NCI-H82 (cell line): ENCODE results near the gene DEUP1.

Experiments used
- DNase-seq: peaks from one replicate; lab custom pipeline; 2025; lab: John Stamatoyannopoulos, UW

DEUP1 gene

DNA sequence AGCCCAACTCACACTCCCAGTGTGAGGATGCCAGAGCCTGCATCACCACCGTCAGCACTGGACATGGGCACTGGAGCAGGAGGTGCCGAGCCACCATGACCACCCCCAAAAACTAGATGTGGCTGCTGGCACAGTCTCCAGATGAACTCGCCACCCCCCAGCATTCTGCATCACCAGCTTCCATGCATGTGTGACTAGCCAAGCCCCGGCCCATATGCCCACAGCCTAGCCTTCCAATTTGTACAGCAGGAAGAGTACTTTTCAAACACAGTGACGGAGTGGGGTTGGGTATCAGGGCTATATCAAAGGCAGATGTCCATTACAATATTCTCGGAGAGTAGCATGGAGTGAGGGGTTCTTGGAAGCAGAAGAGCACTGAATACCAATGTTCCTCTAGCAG lies 149.7 kb downstream of the DEUP1 start:
- no peak for DNase-seq

DNA sequence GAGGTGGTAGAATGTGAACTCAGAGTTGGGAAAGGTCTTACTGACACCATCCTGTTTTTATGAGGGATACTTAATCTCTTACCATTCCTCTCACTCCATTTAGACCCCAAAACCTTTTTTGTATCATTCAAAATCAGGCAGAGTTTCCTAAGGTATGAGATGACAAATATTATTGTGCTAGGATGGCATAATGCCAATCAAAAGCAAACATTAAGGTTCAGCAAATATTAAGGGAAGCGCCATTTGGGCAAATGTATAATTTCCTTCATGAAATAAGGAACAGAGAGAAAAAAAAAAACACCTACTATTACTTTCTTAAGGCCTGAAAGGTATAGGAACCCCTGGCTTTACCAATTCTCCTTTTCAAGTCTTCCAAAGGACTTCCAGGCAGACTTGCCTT lies 150.2 kb downstream of the DEUP1 start:
- no peak for DNase-seq

DNA sequence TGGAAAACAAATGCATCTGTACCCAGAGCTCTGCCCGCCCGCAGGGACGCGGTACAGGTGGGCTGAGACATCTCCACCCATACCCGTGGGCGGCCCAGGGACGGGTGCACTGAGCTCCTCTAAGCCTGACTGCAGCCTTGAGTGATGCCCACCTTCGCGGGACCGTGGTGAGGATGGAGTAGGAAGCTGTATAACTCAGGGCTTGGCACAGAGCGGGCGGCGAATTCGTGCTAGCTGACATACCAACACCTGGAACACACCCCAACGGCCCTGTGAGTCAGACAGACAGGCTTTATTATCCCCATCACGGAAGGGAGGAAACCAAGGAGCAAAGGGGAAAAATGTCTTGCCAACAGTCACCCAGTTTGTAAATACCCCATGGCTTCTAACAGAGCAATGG lies 150.7 kb downstream of the DEUP1 start:
- no peak for DNase-seq

DNA sequence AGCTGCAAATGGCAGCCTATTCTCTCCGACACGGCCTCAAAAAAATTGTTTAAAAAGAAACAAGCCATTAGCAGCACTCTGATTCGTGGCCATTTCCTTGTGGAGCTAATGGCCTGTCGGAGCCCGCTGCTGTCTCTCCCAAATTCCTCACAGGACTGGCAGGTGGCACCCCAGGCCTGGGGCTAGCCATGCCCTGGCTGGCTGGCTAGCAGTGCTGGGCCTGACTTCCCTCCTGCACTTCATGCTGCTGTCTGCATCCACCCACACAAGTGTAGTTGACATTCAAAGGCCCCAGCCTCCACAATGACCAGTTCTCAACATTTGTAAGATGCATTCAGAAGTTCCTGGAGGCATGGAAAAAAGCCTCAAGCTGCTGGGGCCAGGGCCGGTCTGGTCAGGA lies 151.2 kb downstream of the DEUP1 start:
- DNase-seq = no peak

DNA sequence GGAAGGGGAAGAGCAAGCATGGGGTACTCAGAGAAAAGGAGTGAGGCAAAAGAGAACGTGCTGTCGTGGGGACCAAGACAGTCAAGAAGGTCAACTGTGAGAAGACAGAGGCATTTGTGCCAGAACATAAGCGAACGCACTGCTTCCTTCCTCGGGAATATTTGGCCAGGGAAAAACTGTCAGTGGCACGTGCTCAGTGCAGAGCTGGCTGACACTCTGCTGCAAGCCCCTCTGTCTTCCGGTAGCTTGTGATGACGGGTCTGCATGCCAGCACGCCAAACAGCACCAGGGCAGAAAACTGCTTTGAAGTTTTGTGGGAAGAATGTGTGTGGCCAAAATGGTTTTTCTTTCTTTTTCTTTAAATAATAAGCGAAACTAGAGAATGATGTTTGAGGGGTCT lies 152.0 kb downstream of the DEUP1 start:
- DNase-seq = no peak

DNA sequence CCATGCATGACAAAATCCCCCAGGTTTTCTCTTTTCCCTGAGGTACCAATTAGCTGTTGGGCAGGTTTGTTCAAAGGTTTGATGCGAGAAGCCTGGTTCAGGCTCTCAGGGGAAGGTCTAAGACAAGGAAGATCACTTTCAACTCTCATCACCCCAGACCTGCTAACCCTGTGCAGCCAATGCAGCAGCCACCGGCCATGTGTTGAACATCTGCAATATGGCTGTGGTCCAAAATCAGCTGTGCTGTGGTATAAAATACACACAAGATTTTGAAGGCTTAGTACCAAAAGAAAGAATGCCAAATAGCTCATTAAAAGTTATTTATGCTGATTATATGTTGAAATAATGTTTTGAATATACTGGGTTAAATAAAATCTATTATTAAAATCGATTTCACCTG lies 154.2 kb downstream of the DEUP1 start:
- DNase-seq = no peak

DNA sequence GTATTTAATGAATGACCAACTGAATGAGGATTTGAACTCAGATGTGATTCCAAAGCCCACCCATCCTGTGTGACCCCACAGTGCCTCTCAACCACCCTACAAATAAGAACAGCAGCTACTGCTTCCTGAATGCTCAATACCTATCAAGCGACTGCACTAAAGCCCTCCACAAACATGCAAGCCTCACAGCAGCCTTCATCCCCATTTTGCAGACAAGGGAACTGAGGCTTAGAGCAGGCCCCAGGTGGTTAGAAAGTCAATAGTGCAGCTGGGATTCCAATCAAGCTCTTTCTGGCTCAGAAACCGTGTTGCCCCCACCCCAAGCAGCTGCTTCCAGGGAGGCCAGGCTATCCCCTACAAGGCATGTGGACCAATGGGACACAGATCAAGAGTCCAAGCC lies 155.4 kb downstream of the DEUP1 start:
- DNase-seq = no peak

DNA sequence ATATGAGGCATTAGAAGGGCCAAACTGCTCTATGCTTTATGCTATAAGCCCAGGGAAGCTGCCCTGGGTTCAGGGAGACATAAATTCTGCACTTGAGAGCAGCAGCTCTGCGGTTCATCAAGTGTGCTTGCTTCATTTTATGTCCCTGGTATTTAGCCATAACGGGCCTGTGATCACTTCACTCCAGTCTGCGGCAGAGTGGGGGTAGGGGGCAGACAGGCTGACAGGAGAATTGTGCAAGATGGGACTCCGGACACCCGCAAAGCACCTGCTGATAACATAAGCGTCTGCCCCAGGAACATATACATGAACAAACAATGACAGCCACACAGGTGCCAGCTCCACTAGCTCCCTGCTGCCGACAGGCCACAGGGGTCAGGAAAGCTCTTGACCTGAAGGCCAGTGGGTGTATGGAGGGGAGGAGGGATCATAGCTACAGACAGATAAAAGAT lies 156.5 kb downstream of the DEUP1 start:
- DNase-seq = no peak
